ENCODE measurements around the gene LIMCH1.
A peak's percentile ranks its signal among the peaks of the same experiment; 100 is the strongest.
"Not testable (repeated sequence)": the region's sequence is repeated elsewhere in the genome, so short reads cannot be mapped to it uniquely, and the experiment has no call there.

LIMCH1 gene

GRCh38 chr4:41611124-41611838 is 73.3 kb downstream of the LIMCH1 start:
- no peak for DNase-seq (ENCODE audit: low read depth in 2 of 2)

GRCh38 chr4:41611881-41612871 is 74.2 kb downstream of the LIMCH1 start:
- DNase-seq (ENCODE audit: low read depth in 2 of 2): no peak

DNA sequence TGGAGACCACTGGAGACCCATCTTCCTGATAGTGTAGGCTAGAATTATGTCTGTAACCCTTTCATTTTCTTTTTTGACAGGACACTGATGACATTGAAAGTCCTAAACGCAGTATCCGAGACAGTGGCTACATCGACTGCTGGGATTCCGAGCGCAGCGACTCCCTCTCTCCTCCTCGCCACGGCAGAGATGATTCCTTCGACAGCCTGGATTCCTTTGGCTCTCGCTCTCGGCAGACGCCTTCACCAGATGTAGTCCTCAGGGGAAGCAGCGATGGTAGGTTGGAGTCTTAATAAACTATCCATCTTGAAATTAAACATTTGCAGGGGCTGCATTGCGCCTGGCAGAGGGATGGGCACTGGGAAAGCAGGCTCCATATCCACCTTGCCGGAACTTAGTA is 75.4 kb downstream of the LIMCH1 start:
- DNase-seq (ENCODE audit: low read depth in 2 of 2): no peak

- no peak for DNase-seq (ENCODE audit: low read depth in 2 of 2)
These were observed 75.9 kb downstream of the LIMCH1 start for GRCh38 chr4:41613821-41614220.

DNA sequence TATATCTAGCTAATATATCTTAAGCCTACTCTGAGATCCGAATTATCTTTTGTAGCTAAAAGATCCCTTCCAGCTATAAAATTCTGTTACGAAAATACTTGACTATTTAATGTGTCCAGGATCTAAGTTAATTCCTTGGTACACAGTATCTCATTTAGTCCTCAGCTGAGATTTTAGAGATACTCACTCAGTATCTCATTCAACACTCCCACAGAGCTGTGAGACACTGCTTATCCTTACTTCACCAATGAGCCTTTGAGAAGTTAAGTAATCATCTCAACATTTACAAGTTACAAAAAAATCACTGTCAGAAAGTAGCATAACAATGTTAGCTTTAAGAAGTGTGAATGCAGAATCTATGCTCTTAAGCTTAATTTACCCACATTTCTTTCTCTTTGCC is 76.6 kb downstream of the LIMCH1 start:
- no peak for DNase-seq (ENCODE audit: low read depth in 2 of 2)

DNA sequence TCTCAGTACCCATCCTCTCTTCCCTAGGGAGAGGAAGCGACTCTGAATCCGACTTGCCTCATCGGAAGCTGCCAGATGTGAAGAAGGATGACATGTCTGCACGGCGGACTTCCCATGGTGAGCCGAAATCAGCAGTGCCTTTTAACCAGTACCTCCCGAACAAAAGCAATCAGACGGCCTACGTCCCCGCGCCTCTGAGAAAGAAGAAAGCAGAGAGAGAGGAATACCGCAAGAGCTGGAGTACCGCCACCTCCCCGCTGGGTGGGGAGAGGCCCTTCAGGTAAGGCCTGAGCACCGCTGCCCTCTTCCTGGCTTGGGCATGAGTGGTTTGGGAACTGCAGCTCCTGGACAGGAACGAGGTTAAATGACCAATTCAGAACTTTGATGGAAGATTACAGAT is 81.2 kb downstream of the LIMCH1 start:
- DNase-seq (ENCODE audit: low read depth in 2 of 2): no peak

- no peak for DNase-seq (ENCODE audit: low read depth in 2 of 2)
These were observed 82.8 kb downstream of the LIMCH1 start for GRCh38 chr4:41620594-41621256.

GRCh38 chr4:41622787-41623186 is 84.8 kb downstream of the LIMCH1 start:
- no peak for DNase-seq (ENCODE audit: low read depth in 2 of 2)

- no peak for DNase-seq (ENCODE audit: low read depth in 2 of 2)
These were observed 86.8 kb downstream of the LIMCH1 start for GRCh38 chr4:41624765-41625164.

DNA sequence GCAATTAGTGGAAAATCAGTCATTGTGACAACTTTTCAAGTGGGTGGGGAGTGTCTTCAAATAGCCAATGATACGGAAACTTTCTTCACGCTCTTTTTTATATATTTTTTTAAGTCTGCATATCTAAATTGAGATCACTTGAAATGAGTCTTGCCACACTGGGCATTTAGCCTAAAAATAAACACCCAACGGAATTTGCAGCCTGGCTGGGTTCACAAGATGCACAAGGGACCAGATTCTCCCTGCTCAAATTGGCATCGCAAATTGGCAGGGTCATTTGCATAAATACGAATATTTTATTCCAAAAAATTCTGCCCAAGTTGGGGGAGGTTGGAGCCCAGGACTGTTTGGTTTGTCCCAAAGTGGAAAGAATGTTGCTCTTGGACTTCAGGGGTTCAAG is 87.6 kb downstream of the LIMCH1 start:
- no peak for DNase-seq (ENCODE audit: low read depth in 2 of 2)

GRCh38 chr4:41628936-41629335 is 91.0 kb downstream of the LIMCH1 start:
- no peak for DNase-seq (ENCODE audit: low read depth in 2 of 2)

GRCh38 chr4:41631523-41631922 is 93.6 kb downstream of the LIMCH1 start:
- DNase-seq (ENCODE audit: low read depth in 2 of 2): no peak

GRCh38 chr4:41632481-41633073 is 94.6 kb downstream of the LIMCH1 start:
- no peak for DNase-seq (ENCODE audit: low read depth in 2 of 2)

DNA sequence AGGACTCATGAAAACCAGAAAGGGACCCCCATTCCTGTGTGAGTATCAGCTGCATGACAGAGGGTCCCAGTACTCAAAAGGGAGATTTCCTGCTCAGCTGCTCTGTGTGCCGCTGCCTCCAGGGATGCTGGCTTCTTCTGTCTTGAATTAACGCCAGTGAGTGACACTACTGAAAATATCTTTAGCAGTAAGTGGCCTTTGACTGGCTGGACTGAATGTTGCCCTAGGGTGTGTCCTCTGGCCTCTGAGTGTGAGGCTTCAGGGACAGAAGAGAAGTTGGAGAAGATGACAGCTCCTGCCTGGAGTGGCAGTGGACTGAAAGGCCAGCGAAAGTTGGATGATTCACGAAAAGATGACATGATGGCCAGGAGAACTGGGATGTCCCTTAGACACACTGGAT is 95.4 kb downstream of the LIMCH1 start:
- no peak for DNase-seq (ENCODE audit: low read depth in 2 of 2)

- no peak for DNase-seq (ENCODE audit: low read depth in 2 of 2)
These were observed 97.5 kb downstream of the LIMCH1 start for GRCh38 chr4:41635441-41635840.

GRCh38 chr4:41638203-41638602 is 100.2 kb downstream of the LIMCH1 start:
- DNase-seq (ENCODE audit: low read depth in 2 of 2): no peak

DNA sequence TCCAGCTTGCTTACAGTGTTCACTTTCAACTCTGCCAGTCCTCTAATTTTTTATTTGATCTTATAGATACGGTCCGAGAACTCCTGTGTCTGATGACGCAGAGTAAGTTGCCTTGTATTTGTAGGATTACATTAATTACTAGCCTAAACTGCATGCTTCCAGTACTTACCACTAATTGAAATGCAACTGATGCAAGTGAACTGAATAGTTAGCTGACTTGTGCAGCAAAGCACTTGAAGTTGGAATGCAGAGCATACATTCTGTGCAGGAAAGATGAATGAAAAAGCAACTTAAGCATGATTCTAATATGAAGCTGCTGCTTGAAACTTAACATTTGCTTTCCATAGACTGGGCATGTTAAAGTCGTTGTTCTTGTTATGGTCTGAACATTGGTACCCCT is 100.9 kb downstream of the LIMCH1 start:
- DNase-seq (ENCODE audit: low read depth in 2 of 2): no peak

DNA sequence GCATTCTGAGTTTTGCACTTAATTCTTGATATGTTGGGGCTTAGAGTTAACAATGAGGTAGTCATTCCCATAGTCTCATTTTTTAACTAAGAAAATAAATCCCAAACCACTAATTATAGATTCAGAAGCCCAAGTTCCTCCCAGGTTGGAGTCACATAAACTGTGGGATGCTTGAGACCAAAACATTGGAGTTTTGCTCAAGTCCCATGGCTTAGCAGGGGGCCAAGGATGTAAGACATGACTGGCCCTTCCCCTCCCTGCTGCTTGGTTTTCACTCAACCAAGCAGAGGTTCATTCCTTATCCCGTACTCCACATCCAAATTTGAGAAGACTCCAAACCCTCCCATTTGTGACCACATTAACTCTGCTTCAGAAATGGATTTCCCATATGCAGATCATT is 101.3 kb downstream of the LIMCH1 start:
- no peak for DNase-seq (ENCODE audit: low read depth in 2 of 2)

DNA sequence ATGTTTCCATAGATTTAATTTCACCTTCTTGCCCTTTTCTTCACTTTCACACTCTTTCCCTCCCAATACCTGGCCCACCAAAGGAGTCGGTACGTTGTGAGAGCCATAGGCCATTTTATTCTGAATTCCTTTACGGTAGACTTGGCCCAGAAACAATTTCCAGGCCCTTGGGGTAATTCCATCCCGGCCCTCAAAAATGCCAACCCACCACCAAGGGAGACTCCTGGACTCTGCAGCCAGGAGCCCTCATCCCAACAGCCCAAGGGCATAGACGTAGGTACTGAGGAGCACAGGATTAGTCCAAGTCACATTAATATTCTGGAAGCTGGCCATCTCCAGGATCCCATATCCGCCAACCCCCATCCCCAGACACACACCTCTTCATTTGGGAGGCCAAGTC is 102.9 kb downstream of the LIMCH1 start:
- DNase-seq (ENCODE audit: low read depth in 2 of 2): no peak

DNA sequence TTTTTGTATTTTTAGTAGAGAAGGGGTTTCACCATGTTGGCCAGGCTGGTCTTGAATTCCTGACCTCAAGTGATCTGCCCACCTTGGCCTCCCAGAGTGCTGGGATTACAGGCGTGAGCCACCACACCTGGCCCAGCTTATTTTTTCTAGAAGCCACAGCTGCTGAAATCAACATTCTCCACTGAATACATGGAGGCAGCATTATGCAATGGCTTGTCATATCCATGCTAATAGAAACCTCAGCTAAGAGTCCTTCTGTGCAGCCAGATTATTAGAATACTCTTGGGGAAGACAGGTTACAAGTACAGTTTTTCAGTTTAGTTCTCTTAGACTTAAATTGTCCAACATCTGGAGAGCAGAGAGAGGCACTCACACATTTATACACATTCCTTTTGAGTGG is 104.8 kb downstream of the LIMCH1 start:
- DNase-seq (ENCODE audit: low read depth in 2 of 2): not testable (repeated sequence)

DNA sequence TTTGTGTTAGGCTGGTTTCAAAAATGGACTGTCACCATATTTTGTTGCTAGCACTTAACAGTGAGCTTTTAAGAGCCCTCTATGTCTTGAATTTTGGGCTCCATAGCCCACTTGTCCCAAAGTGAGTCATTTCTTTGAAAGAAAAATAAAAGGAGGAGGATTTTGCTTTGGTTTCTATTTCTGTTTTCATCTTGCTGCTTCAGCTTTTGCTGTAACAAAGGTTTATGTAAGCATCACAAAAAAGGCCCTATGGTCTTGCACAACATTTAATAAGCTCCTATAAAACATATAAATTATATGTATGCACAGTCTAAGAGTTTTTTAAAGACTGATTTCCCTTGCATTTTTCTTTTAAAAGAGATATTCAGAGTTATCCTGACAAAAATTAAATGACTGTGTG is 105.4 kb downstream of the LIMCH1 start:
- no peak for DNase-seq (ENCODE audit: low read depth in 2 of 2)

DNA sequence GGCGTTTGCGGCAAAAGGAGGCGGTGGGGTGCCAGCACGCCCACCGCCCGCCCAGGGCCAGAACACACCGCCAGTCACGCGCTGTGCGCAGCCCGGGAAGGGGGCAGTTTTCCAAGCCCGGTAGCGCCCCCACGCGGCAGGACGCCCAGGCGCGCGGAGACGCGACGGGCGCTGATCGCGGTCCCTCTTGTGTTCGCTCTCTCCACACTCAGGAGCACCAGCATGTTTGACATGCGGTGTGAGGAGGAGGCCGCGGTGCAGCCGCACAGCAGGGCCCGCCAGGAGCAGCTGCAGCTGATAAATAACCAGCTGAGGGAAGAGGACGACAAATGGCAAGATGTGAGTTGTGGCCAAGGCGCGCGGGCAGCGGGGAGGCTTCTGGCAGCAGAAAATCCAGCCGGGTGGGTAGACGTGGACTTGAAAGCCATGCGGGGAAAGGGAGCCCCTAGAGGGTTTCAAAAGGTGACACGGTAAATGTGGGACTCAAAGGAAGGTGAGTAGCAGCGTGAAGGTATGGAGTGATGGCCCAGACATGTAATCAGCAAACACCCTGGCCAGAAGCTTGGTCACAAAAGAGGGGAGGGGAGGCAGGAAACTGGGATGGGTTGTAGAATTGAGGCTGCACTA is 106.4 kb downstream of the LIMCH1 start:
- peak in 1 of 2 experiments; percentile 2 for DNase-seq (ENCODE audit: low read depth in 2 of 2)
